A673 (cell line): ENCODE data around the gene ABLIM3.

ENCODE experiments used
- EZH2 ChIP-seq: fragments of 200-600 bp; sonication (generic); IDR thresholded peaks from 2 replicates; pipeline ENCODE4 v1.6.1; 2017; ENCODE audit warnings: borderline replicate concordance, low read depth, mild to moderate bottlenecking, mixed read lengths, antibody characterized with exemption, low read length; ENCODE audit not compliant: poor library complexity, severe bottlenecking
- TF ChIP-seq, protein P1 (sequence below): fragments of 300-800, 200-600 bp; sonication (generic); conservative IDR thresholded peaks from 2 replicates; pipeline ENCODE4 v1.5.1; 2017; ENCODE audit warnings: low read depth, mild to moderate bottlenecking, antibody characterized with exemption, low read length, moderate library complexity, mixed read lengths

DNA sequence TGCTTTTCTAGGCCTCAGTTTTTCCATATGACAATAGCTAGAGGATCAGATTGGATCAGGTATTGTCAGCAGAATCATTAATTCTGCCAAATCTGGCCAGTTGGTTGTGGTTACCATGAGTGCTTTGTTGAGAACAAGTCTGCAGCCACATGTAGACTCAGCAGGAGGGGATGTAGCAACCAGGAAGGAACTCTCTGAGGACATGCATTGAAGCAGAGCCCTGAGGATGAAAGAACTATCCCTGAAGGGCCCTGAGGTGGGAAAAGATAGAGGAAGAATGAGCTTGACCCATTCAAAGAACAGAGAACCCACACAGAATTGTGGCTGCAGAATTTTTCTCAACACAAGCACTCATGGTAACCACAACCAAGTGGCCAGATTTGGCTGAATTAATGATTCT, 70.3 kb downstream of the ABLIM3 start:
- TF ChIP-seq, protein P1, sequence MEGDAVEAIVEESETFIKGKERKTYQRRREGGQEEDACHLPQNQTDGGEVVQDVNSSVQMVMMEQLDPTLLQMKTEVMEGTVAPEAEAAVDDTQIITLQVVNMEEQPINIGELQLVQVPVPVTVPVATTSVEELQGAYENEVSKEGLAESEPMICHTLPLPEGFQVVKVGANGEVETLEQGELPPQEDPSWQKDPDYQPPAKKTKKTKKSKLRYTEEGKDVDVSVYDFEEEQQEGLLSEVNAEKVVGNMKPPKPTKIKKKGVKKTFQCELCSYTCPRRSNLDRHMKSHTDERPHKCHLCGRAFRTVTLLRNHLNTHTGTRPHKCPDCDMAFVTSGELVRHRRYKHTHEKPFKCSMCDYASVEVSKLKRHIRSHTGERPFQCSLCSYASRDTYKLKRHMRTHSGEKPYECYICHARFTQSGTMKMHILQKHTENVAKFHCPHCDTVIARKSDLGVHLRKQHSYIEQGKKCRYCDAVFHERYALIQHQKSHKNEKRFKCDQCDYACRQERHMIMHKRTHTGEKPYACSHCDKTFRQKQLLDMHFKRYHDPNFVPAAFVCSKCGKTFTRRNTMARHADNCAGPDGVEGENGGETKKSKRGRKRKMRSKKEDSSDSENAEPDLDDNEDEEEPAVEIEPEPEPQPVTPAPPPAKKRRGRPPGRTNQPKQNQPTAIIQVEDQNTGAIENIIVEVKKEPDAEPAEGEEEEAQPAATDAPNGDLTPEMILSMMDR: no peak
- TF ChIP-seq EZH2: no peak
